Dermis lymphatic vessel endothelial cell (primary cell): ENCODE results near the gene COL4A2. TPM values are rescaled to one million over a fixed set of nuclear protein-coding genes. Genes with fewer than 3 reads are reported as not detected.

Experiments used
- total RNA-seq: library from RNA; depleted of rRNA; stranded (reverse); fragments of >200 nt; gene quantifications from 2 replicates; pipeline ENCODE4 v1.2.1, GENCODE V29; 2014

Gene COL4A2
- 1,156 and 1,403 TPM in 2 replicates for total RNA-seq

DNA sequence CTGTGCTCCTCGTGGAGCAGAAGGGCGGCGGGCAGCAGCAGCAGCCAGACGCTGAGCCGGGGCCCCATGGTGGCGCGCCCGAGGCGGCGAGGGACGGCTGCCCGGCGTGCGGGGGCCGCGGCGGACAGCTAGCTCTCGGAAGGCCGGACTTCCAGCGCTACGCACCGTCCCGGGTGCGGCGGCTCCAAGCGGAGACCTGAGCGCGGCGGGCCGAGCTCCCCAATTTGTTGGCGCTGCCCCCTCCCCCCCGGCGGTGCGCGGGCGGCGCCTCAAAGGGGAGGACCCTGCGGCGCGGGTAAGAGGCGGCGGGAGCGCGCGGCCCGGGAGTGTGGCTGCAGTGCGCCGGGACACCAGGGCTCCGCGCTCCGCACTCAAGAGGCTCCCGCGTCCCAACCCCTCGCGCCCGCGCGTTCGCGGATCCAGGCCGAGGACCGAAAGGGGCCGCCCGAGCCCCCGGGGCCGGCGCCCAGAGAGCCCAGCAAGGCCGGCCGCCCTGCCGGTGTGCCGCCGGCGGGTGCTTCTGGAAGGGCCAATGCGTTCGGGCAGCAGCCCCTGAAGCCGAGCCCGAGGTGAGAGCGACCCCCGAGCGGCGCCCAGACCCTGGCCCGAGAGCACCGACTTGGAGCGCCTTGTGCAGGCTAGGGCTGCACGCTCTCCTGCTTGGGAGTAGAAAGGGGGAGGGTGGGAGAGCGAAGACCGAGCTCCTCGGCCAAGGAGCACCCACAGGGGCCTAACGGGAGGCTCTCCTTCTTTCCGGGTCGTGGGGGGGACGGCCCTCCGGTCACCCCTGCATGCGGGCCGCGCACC lies at the start of gene COL4A2, which contains the start of gene COL4A1:
TSS of gene COL4A2 (plus strand) at position 325 of the 807 bp plus-strand sequence. CDS start 620 bp downstream, outside the sequence.
TSS of gene COL4A1 (minus strand) at position 198 of the 807 bp plus-strand sequence. CDS start at position 68, 130 bp downstream.

DNA sequence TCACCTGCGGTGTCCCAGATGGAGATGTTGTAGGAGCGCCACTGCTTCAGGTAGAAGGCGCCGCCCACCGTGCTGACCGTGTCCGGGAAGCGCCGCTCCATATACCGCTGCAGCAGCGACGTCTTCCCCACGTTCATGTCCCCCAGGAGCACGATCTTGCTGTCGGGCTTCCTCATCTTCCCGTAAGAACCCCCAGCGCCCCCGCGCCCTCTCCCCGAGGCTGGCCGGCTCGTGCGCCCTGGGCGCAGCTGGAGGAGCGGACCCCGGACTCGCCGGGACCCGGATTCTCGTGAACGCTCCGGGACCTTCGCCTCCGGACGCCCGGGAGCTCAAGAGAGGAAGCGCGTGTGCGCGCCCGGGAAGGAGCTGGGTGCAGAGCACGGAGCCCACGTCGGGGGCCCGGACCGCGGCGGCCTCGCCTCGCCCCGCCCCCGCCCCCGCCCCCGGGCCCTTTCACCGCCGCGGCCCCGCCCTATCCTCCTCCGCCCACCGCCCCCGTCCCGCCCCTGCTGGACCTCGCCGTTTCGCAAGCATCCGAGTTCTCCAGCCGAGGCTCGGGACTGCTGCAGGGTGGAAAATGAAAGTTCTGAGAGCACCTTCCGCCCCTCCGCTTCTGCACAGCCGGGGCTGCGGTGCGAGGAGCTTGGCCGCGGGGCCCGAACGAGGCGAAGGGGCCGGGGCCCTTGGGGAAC lies 254.4 kb downstream of the COL4A2 start, which contains the start of gene RAB20:
TSS of gene RAB20 (minus strand) at position 379 of the 692 bp plus-strand sequence. CDS start at position 176, 203 bp downstream.

Other genes starting within 250 kb of the COL4A2 start
- 1,595 and 1,832 TPM in 2 replicates for gene COL4A1, start 127 bp upstream of the COL4A2 start, total RNA-seq